HG02759 (cell line): ENCODE data around the gene CPAMD8.
"Not testable (repeated sequence)": the region's sequence is repeated elsewhere in the genome, so short reads cannot be mapped to it uniquely, and the experiment has no call there.

Experiments used
- ATAC-seq: cut with Tn5 transposase; IDR thresholded peaks from one replicate; pipeline ENCODE4 v1.9.1; 2021; ENCODE audit warnings: mild to moderate bottlenecking, moderate library complexity; ENCODE audit not compliant: unreplicated experiment

Gene CPAMD8

GRCh38 chr19:16949496-16950023 lies 77.0 kb downstream of the CPAMD8 start:
- no peak for ATAC-seq

GRCh38 chr19:16946951-16947940 lies 79.4 kb downstream of the CPAMD8 start:
- ATAC-seq = no peak

DNA sequence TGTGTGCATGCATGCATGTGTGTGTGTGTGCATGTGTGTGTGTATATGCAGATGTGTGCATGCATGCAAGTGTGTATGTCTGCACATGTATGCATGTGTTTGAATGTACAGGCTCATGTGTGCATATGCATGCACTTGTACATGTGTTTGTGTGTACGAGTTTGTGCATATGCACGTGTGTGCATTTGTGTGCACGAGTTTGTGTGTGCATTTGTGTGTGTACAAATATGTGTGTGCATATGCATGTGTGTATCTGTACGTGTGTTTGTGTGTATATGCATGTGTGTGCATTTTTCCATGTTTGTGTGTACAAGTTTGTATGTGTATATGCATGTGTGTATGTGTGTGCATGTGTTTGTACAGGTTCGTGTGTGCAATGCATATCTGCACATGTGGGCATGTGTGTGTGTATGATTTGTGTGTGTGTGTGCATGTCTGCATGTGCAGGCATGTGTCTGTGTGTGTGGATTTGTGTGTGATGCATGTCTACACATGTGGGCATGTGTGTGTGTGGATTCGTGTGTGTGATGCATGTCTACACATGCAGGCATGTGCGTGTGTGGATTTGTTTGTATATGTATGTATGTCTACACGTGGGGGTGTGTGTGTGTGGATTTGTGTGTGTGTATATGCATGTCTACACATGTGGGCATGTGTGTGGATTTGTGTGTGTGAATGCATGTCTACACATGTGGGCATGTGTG lies 80.7 kb downstream of the CPAMD8 start:
- no peak for ATAC-seq

- no peak for ATAC-seq
These were observed 81.3 kb downstream of the CPAMD8 start for GRCh38 chr19:16945364-16945714.

DNA sequence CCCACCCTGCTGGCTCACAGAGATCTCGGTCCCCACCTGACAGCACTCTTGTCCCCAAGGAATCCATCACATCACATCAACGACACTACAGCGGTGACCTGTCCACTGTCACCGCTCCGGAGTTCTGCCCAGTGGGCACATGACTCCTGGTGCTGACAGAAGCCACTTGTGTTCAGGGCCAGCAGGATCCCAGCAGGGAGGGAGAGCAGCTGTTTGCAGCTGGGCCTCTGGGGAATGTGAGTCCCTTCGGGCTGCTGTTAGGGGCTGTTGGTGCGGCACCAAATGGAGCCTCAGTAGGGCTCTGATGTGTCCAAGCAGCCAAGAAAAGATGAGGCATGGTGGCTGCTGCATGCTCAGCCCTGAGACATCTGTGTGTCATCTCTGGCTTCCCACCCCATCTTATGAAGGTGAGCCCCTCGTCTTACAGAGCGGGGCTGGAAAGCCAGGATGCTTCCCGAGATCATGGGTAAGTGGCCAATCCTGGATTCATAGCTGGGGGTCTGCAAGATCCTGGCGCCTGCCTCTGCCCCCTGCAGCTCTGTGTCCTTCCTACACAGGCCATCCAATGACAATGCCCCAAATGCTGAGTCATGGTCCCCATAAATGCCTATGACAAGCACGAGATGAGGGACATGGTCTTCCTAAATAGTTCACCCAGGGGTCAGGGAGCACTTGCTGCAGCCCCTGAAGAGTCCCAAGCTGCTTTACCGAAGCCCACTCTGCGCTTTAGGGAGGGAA lies 81.8 kb downstream of the CPAMD8 start:
- ATAC-seq = no peak

GRCh38 chr19:16943942-16944625 lies 82.5 kb downstream of the CPAMD8 start:
- no peak for ATAC-seq

- ATAC-seq = not testable (repeated sequence)
These were observed 83.5 kb downstream of the CPAMD8 start for GRCh38 chr19:16943090-16943489.

DNA sequence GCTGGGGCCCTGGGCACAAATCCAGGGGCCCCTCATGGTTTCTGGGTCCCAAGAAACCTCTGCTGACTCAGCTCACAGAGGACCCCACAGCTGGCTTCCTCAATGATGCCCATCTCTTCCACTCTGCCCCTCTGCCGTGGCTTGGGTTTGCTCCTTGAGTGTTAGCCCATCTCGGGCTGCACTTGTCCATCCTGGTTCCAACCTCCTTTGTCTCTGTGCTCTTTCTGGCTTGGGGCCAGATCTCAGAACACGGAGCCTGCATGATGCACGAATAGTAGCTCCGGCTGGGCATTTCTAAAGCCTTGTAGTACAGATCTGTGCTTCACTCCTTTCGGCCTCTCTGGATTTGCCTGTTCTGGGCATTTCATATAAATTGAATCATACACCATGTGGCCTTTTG lies 84.0 kb downstream of the CPAMD8 start:
- no peak for ATAC-seq

DNA sequence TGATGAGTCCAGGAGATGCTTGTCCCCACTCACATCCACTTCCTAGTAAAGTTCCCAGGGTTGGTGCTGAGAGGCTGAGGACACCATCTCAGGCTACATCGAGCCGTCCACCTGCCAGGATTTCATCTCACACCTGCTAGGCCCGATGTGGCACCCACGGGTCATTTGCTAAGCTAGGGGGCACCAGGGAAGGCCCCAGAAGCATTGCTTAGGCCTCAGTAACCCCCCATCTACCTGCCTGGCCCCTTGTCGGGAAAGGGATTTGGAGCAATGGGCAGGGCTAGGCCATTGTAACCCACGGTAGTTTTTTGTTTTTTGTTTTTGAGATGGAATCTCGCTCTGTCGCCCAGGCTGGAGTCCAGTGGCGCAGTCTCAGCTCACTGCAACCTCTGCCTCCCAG lies 86.0 kb downstream of the CPAMD8 start:
- no peak for ATAC-seq

GRCh38 chr19:16940063-16940462 lies 86.5 kb downstream of the CPAMD8 start:
- not testable (repeated sequence) for ATAC-seq

GRCh38 chr19:16938211-16938610 lies 88.4 kb downstream of the CPAMD8 start:
- no peak for ATAC-seq

DNA sequence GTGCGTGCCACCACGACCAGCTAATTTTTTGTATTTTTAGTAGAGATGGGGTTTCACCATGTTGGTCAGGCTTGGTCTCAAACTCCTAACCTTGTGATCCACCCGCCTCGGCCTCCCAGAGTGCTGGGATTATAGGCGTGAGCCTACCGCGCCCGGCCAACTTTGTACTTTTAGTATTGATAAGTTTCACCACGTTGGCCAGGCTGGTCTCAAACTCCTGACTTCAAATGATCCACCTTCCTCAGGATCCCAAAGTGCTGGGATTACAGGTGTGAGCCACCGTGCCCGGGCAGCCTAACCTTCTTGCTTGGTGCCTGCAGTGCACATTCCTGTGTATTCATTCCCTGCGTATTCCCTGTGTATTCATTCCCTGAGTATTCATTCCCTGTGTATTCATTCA lies 88.8 kb downstream of the CPAMD8 start:
- ATAC-seq = not testable (repeated sequence)

DNA sequence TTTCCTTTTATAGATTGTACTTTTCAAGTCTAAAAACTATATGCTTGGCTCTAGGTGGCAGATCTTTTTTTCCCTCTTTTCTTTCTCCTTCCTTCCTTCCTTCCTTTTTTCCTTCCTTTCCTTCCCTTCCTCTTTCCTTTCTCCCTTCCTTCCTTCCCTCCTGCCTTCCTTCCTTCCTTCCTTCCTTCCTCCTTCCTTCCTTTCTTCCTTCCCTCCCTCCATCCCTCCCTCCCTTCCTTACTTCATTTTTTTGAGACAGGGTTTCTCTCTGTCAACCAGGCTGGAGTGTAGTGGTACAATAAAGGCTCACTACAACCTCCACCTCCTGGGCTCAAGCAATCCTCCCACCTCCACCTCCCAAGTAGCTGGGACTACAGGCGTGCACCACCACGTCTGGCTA lies 89.7 kb downstream of the CPAMD8 start:
- ATAC-seq = no peak

- ATAC-seq = no peak
These were observed 92.1 kb downstream of the CPAMD8 start for GRCh38 chr19:16934489-16934888.

DNA sequence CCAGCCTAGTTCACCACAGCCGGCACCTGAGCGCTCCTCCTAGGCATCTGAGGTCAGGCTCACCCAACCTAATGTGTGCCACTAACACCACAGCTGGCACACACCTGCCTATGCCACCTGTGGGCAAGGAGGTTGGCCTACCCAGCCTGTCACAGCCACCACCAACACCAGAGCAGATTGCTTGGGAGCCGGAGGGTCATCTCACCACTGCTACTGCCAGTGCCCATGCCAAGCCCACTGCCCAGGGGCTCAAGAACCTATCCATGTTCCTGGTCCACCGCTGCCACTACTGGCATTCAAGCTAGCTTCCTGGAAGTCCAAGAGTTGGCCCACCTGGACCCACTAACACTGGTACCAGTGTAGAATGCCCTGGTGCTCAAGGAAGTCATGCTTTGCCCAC lies 95.3 kb downstream of the CPAMD8 start:
- ATAC-seq = no peak

- ATAC-seq = no peak
These were observed 95.9 kb downstream of the CPAMD8 start for GRCh38 chr19:16930753-16931152.

- ATAC-seq = no peak
These were observed 97.7 kb downstream of the CPAMD8 start for GRCh38 chr19:16928916-16929315.

DNA sequence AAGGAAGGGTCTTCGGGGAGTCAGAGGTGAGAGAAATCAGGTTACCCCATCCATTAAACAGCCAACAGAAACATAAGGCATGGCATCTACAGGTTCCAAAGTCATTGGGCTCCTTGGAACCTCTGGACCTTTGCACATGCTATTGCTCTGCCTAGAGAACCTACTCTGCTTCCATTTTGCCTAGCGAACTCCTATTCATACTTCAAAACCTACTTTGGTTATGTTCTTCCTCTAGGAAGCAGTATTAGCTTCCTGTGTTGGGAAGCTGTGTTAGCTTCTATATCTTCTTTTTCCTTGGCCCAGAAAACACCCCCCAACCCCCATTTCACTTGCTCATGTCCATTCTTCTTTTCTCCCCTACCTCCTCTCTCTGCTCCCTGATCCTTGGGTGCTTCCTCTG lies 98.3 kb downstream of the CPAMD8 start:
- ATAC-seq = no peak

- ATAC-seq = no peak
These were observed 98.7 kb downstream of the CPAMD8 start for GRCh38 chr19:16927883-16928282.

GRCh38 chr19:16922949-16923348 lies 103.7 kb downstream of the CPAMD8 start:
- ATAC-seq = no peak

GRCh38 chr19:16922592-16922934 lies 104.0 kb downstream of the CPAMD8 start:
- ATAC-seq = no peak
